Transverse colon (tissue), 3 donors: ENCODE data around the gene HTR2C.

Source experiments
- POLR2A ChIP-seq: fragments of 450-650 bp; IDR thresholded peaks from one replicate; pipeline ENCODE4 v1.6.1; 2016; ENCODE audit warnings: antibody characterized with exemption, mild to moderate bottlenecking, moderate library complexity
- TF ChIP-seq, protein P1 (sequence below), 5 experiments: fragments of 200-600 bp in 3 of 5; fragments of 450-650 bp in 2 of 5; sonication (generic) in 3 of 5; IDR thresholded peaks; 1 replicate in 2 of 5; 2 replicates in 3 of 5; pipeline ENCODE4 v1.5.1; 2016 to 2017; ENCODE audit warnings: antibody characterized with exemption in 5 of 5, inconsistent platforms in 3 of 5, mild to moderate bottlenecking in 2 of 5, moderate library complexity in 1 of 5

DNA sequence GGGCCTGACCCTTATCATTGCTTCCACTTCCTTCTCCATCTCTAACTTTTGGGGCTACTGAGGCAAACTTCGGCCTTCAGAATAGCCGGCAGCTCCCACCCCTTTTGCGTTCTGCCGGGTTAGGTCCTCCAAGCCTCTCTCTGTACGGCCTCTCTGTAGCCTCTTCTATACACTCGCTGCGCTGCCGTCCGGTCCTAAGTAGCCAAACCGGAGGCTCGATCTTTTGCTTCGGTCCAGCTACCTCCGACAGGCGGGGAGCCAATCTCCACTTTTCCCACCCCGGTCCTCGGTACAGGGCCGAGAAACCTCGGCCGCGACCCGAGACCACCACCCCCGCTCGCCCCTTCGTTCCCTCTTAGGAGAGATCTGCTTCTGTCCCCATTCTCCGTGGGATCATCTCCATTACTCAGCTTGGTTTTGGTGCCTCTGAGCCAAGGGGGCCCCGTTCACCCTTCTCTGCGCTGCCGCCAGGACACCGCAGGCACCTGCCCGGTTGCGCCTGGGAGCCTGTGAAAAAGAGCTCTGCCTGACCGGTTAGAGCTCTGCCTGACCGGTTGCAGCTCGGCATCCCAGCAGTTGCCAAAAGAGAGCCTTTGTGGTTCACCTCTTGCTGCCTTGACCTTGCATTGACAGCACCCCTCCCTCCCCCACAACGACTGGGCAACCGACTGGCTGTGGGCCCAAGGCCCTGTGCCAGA is 1.0 kb upstream of the HTR2C start:
- TF ChIP-seq, protein P1, sequence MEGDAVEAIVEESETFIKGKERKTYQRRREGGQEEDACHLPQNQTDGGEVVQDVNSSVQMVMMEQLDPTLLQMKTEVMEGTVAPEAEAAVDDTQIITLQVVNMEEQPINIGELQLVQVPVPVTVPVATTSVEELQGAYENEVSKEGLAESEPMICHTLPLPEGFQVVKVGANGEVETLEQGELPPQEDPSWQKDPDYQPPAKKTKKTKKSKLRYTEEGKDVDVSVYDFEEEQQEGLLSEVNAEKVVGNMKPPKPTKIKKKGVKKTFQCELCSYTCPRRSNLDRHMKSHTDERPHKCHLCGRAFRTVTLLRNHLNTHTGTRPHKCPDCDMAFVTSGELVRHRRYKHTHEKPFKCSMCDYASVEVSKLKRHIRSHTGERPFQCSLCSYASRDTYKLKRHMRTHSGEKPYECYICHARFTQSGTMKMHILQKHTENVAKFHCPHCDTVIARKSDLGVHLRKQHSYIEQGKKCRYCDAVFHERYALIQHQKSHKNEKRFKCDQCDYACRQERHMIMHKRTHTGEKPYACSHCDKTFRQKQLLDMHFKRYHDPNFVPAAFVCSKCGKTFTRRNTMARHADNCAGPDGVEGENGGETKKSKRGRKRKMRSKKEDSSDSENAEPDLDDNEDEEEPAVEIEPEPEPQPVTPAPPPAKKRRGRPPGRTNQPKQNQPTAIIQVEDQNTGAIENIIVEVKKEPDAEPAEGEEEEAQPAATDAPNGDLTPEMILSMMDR (IDR thresholded peaks at IDR 0.05) = no peak
- TF ChIP-seq POLR2A = no peak
